ENCODE data around the gene B4GALT1.

B4GALT1 gene, protein sequence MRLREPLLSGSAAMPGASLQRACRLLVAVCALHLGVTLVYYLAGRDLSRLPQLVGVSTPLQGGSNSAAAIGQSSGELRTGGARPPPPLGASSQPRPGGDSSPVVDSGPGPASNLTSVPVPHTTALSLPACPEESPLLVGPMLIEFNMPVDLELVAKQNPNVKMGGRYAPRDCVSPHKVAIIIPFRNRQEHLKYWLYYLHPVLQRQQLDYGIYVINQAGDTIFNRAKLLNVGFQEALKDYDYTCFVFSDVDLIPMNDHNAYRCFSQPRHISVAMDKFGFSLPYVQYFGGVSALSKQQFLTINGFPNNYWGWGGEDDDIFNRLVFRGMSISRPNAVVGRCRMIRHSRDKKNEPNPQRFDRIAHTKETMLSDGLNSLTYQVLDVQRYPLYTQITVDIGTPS

DNA sequence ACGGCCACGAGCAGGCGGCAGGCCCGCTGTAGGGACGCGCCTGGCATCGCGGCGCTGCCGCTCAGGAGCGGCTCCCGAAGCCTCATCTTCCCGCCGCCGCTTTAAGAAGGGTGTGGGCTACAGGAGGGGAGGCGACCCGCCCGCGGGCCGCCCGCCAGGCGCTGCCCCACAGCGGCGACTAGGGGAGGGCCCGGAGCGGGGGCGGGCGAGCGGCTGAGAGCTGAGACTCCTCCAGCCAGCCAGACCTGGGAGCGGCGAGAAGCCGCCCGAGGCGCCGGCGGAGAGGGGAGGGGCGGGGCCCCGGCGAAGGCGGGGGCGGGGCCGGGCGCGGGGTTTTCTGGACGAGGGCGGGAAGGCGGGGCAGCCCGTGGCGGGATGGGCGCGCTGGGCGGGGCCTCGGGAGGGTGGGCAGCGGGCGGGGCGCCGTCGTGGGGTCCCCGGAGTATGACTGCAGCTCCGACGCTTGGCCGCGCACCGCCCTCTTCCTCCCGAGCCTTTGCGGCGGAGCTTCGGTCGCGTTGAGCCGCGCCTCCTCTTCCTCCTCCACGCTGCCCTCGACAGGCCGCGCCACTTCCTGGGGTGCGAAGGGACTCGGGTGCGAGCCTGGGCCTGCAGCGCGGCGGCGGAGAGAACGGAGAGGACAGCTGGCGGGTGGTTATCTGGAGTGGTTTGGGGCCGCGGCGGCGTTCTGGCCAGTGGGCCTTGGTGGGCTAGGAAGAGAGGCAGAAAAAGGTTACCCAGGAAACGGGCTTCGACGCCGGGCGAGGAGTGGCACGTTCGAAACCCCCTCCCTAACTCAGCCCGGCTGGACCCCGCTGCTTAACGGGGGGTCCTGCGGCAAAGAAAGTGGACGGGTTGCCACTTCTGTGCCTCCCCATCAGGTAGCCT, at the start of gene B4GALT1:
Gene B4GALT1 (minus strand): TSS at position 253 of the 888 bp plus-strand sequence. CDS start 167 bp downstream, at position 86.
- peak; percentile 64 for DNase-seq

DNA sequence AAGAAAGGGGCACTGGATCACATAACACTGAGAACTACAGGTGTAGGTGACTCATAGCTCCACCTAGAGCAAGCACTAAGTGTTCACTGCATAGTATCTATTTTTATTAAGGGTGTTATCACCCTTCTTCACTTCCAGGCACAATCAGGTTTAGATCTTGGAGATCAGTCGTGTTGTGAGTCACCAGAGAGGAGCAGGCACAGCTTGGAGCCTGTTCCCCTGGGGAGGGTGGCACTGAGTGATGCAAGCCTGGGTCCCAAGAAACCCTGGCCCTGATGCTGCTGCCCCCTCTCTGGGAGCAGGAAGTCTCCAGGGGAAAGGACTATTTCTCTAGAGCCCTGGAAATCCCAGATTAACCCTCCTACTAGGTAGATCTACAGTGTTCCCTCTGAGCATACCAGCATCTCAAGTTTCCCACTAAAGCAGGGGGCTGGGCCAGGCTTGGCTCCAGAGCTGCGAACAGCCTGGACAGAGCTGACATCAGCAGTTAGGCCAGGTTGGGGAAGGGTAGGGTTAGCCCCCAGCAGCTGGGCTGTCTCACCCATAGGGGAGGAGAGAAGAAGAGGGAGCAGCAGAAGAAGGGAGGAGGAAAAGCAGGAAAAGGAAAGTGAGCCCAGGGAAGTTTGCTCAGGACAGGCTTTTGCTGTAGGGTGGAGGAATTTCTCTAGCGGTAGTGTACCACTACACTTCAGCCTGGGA, 44.7 kb upstream of the B4GALT1 start:
- peak; percentile 16 for DNase-seq

DNA sequence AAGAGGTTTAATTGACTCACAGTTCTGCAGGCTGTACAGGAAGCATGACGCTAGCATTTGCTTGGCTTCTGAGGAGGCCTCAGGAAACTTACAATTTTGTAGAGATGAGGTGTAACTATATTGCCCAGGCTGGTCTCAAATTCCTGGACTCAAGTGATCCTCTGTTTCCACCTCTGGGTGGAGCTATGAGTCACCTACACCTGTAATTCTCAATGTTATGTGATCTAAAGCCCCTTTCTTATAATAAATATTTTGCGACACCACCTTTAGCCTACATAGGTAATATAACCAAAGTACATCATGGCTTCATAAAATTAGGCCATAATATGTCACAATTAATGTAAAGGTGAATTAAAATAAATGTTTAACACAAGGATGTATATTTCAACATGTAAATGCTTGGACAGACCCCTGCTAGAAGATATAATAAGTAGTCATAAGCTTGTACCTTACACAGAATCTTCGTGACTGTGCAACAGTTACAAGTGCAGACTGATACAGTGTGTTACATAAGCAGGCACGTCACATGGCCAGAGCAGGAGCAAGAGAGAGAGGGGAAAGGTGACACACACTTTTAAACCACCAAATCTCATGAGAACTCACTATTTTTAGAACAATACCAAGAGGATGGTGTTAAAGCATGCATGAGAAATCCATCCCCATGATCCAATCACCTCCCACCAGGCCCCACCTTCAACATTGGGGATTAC, 43.0 kb upstream of the B4GALT1 start:
- no peak for DNase-seq

DNA sequence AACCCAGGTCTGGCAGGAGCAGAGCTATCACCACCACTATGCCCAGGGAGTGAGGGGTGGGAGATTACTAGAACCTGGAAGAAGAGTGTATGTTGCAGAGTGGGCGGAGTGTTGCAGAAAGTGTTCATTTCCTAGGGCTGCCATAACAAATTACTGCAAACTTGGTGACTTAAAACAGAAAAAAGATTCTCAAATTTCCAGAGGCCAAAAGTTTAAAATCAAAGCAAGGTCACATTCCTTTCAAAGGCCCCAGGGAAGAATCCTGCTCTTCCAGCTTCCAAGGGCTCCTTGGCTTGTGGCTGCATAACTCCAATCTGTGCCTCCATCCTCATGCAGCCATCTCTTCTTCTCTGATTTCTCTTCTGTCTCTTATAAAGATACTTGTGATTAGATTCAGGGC, 42.3 kb upstream of the B4GALT1 start:
- DNase-seq = no peak

DNA sequence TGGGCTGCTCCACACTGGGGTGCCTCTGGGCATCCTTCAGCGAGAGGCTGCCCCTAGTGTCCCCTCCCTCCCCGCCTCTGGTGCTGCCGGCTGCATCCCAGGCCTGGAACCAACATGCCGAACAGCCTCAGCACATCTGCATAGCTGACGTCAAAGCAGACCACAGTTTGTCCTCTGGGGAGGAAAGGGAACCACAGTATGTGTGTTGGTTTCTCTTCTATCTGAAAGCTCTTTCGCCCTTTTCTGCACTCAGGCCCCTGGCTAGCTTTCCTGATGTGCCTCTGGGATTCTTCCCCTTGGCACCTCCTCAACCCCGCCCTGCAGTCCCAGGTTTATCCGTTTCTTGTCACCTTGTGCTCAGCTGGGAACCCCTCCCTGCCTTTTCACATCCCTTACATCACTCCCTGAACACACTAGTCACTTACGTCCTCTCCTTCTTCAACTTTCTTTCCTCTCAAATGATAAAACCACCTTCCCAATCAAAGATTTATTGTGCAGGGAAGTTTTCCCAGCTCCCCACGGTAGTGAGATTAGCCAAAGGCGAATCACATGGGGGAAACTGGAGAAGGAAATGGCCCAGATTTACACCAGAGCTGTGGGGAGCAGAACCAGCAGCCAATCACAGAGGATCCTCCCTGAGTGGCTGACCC, 35.5 kb upstream of the B4GALT1 start:
- no peak for DNase-seq

DNA sequence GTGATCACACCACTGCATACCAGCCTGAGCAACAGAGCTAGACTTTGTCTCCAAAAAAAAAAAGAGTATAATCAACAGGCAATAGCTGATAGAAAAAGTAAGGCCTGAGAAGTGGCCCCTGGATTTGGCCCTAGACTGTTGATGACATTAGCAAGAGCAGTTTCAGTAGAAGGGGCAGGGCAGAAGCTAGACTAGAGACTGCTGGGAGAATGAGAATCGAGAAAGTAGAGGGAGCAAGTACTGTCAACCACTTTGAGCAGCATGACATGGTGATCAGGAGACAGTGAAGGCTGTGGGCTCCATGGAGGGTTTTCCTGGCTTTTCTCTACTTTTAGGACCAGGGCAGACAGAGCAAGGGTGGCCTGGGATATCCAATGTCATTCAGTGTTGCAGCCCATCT, 34.9 kb upstream of the B4GALT1 start:
- DNase-seq = no peak

DNA sequence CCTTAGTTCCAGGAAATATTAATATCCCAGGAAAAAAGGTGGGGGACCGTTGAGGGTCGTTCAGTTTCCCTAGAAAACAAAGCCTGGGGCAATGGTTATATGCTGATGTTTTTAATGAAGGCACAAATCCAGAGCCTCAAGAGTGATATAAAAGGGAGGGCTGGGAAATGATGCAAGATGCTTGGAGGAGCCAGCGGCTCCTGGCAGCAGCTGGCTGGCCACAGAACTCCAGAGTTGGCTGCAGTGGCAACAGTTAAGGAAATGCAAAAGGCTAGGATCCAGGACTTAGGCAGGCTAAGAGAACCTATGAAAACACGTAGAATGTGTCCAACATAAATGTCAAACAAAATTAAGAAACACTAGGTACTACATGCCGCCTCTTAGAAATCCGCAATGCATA, 31.0 kb upstream of the B4GALT1 start:
- no peak for DNase-seq

DNA sequence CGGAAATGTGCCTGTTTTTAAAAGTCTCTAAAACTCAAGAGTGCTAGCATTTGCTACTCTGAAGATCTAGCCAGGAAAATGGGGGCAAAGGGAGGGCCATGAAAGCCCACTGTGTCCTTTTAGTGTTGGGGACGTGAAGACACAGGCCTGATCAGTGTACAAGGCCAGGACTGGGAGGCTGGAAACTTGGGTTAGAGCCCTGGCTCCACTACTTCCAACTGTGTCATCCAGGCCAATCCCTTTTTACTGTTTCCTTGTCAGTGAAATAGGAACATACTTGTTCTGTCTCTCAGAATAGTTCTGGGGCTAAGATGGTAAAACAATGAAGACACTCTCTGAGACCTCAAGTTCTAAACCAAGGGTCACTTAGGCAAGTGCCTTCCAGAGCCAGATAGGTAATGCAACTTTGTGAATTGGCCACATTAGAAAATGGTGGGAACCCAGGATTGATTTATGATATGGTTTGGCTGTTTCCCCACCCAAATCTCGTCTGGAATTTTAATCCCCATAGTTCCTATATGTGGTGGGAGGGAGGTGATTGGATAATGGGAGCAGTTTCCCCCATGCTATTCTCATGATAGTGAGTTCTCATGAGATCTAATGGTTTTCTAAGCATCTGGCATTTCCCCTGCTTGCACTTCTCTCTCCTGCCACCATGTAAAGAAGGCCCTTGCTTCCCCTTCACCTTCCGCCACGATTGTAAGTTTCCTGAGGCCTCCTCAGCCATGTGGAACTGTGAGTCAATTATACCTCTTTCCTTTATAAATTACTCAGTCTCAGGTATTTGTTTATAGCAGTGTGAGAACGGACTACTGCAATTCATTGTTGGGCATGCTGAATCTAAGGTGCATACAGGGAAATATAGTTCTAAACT, 30.4 kb upstream of the B4GALT1 start:
- DNase-seq = no peak

DNA sequence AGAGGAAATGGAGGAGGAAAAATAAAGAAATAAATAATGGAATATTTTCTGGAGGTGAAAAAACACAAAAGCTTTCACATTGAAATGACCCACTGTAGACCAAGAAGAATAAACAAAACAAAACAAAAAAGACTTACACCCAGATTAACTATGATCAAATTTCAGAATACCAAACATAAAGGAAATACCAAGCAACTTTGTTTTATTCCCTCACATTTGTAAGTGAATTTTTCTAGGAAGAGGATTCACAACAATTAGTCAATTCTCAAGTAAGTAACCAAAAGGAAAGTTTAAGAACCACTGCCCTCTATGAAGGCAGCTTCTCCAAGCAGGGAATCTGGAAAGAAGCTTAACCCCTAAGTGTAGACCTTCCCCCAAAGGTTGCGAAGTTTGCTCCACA, 29.6 kb upstream of the B4GALT1 start:
- no peak for DNase-seq

DNA sequence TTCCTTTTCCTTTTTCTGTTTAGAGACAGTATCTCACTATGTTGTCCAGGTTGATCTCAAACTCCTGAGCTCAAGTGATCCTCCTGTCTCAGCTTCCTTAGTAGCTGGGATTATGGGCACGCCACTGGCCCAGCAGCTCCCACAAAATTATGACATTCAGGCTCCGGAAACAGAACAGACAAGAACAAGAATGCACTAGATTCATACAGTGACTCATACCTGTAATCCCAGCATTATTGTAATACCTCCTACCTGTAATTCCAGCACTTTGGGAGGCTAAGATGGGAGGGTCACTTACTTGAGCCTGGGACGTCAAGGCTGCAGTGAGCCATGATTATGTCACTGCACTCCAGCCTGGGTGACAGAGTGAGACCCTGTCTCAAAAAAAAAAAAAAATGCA, 26.7 kb upstream of the B4GALT1 start:
- no peak for DNase-seq

DNA sequence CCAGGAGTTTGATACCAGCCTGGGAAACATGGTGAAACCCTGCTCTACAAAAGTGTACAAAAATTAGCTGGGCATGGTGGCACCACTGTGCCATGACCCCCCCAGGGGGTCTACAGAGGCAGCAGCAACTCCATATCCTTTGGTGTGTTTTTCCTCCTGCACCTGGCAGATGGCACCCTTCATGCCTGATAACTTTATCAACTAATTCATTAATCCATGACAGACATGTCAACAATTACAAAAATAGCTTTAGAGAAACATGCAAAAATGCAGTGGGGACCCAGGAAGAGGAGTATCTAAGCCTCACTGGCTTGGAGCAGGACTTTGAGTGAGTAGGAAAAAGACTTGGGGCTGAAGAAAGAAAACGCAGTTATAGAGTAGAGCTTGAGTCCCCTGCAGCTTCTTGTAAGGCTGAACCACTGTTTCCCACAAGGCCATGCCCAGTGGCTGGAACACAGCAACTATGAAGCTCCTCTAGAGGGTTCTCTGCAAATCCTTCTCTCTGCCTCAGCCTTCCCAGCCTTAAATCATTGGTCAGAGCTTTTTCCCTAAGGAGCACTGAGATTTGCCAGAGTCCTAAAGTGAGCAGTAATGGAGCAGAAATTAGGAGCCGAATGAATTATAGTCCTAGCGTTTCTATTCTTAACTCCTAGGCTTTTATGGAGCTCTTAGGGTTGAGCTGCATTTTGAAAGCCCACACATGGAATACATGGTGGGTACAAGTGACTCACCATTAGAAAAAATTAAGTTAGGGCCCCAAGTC, 25.5 kb upstream of the B4GALT1 start:
- DNase-seq = peak; percentile 2

DNA sequence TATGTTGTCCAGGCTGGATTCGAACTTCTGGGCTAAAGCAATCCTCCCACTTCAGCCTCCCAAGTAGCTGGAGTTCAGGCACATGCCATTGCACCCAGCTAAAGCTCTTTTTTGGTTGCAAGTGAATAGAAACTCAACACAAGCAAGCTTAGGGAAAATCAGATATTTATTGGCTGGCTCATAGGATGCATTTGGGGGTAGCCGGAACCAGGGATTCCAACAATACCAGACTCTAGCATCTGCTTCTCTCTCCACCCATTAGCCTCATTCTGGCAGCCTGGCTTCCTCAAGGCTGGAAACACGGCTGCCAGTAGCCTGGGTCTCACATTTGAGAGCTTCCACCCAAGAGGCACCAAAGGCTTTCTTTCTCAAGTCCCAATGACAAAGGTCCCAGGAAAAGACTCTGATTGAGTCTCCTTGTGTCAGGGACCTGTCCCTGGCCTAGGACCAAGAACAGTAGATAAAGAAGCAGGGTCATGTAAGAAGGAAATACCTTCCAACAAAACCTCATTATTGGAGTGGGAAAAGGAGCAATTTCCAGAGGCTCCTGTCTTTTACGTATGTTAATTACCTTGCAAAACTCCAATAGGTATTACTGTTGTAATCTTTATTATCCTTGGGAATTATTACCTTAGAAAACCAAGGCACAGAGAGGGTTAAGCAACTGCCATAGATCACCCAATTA, 23.0 kb upstream of the B4GALT1 start:
- no peak for DNase-seq

DNA sequence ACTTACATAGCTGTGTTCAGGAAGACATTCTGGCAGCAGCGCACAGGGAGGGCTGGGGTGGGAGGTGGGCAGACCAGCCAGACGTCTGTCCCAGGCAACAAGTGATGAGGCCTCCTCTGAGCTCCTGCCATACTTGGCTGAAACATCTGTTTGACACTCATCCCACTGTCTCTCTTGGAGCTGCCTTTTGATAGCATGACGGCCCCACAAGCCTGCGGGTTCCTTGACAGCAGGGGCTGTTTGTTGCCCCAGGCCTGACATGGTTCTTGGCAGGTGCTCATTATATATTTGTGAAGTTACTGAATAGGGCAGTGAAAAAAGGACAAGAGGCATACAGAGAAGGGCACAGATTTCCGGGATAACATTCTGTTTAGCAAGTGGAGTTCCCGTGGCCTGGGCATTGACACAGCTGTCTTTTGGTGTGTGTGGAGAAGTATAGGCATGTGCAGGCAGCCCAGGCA, 22.2 kb upstream of the B4GALT1 start:
- DNase-seq = no peak

DNA sequence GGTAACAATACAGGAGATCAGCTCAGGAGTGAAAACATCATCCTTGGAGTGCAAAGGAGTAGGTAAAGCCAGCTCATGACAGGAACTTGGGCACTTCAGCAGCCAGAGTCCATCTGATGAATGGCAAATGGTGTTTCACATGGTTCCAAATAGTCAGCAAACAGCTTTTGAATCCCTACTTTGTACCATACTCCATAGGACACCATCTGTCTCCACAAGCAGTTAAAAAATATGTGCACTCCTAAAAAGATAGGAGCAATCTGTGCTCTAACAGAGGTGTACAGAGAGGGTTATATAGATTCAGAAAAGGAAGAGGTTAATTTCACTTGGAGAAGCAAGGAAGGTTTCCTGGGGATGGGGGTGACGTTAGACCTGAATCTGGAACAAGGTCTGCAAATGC, 21.6 kb upstream of the B4GALT1 start:
- DNase-seq = no peak

DNA sequence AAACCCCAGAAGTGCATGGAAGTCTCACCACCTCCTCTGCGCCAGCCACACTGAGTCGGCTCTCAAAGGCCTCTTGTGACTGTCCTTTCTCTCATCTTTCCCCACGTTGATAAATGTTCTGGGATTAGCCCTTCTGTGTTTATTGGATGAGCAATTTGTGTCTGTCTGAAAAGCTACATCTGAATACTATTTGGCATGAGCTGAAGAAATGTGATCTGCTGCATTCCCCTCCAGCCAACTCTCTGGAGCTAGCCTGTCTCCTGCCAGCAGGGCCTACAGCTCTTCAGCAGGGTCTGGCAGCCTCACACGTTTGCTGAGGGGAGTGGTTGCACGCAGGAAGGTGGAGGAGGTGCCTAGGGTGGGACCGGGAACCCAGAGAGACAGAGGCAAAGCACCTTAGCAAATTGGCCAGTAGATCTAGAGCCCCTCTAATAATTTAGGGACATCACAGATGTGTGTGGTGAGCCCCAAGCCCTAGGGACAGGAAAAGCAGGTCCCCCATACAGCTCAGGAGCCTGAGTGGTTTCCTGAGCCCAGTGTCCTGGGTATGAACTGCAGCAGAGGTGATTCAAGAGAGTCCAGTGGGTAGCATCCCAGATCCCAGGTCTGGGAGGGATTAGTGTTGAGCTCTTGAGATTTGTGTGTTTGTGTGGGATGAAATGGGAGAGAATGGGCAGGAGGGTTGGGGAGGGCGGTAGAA, 20.5 kb upstream of the B4GALT1 start:
- DNase-seq = peak; percentile 3

DNA sequence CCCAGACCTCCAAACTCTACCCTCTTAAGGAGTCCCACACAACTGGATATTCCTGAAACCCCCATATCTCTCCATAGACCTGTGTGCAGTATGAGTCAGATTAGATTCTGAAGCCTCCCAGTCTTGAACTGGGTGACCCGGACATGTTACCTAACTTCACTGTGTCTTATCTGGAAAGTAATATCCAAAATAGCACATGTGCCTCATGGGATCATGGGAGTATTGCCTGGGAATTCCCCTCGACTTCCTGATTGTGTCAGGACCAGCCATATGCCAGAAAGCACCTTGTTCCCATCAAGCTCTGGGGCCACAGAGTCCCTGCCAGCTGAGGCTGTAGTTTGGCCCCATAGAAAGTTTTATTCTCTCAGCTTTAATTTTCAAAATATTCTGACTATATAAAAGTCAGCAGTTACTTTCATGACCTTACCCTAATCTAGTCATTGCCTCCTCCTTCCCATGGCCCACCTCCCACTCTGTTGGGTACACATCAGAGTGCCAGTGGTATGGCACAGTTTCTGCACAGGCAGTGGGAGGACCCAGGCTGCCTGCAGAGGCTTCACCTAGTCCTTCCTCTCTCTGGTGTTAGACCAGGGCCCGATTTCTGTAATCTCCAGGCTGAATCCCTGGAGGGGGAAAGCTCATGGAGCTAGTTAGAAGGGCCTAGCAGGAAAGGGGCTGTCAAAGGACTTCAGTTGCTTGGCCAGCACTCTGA, 19.5 kb upstream of the B4GALT1 start:
- no peak for DNase-seq

DNA sequence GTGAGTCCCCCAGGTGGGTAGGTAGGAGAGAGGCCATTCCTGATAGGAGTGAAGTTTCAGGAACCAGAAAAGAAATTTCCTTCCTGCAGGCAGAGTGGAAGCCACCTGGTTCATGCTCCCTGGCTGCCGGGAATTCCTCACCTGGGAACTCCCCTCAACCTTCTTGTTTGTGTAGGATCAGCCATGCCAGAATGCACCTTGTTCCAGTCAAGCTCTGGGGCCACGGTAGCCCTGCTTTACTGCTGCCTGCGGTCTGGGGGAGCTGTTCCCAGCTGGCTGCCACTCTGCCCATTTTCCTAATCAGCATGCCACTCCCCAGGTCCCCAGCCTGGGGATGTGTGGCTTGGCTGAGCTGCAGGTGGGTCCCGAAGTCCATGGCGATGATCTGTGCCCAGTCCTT, 18.7 kb upstream of the B4GALT1 start:
- DNase-seq = no peak

DNA sequence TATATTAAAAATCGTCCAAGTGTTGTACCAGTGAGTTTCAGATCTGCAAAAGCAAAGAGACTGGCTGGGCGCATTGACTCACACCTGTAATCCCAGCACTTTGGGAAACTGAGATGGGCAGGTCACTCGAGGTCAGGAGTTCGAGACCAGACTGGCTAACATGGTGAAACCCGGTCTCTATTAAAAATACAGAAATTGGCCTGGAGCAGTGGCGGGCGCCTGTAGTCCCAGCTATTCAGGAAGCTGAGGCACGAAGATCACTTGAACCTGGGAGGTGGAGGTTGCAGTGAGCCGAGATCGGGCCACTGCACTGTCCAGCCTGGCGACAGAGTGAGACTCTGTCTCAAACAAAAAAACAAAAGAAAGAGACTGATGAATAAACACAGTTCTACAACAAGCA, 18.3 kb upstream of the B4GALT1 start:
- DNase-seq = no peak

Data from NCI-H2171 treated with DMSO at 0.1 percent for 48 hours (cell line).